Sigmoid colon (tissue), 3 donors: Measurements from ENCODE around the gene PRUNE2.

ENCODE experiments used
- CTCF ChIP-seq, 4 experiments: fragments of 450-650 bp in 3 of 4; fragments of 200-600 bp in 1 of 4; IDR thresholded peaks; one replicate each; pipeline ENCODE4 v1.5.1; 2016 to 2019; ENCODE audit warnings: antibody characterized with exemption in 4 of 4, mild to moderate bottlenecking in 3 of 4, moderate library complexity in 2 of 4
- POLR2A ChIP-seq, 2 donors: fragments of 450-650 bp; IDR thresholded peaks; one replicate each; pipeline ENCODE4 v1.6.1; 2016; ENCODE audit warnings: antibody characterized with exemption in 2 of 2, mild to moderate bottlenecking in 2 of 2, moderate library complexity in 2 of 2

- TF ChIP-seq CTCF (IDR thresholded peaks at IDR 0.05) = no peak
- TF ChIP-seq POLR2A (IDR thresholded peaks at IDR 0.05) = no peak
Observed at GRCh38 chr9:76916231-76916630, 10.3 kb upstream of the PRUNE2 start.
